Keratinocyte (primary cell): ENCODE results near the gene RPS15A. TPM values are rescaled to one million over a fixed set of nuclear protein-coding genes. Genes with fewer than 3 reads are reported as not detected.
A peak's percentile ranks its signal among the peaks of the same experiment; 100 is the strongest.

Experiments used
- DNase-seq: peaks from one replicate; pipeline ENCODE4 v3.0.0-alpha.2; 2011; ENCODE audit warnings: low read depth, missing footprints, low spot score
- FAIRE-seq: peaks from 2 replicates; lab custom pipeline; 2011; peaks lifted over from hg19 to GRCh38; lab: Jason Lieb, UNC
- H2AFZ ChIP-seq: 2 replicates; pipeline ENCODE4 v1.6.0; 2012; ENCODE audit warnings: low read length, control low read depth, inconsistent platforms; ENCODE audit not compliant: control insufficient read depth
- H3K27ac ChIP-seq: 2 replicates; pipeline ENCODE4 v1.5.1; 2011; ENCODE audit warnings: low read length; ENCODE audit not compliant: control insufficient read depth, insufficient read depth
- H3K27me3 ChIP-seq: 3 replicates; pipeline ENCODE4 v1.6.0; 2011; ENCODE audit warnings: low read length; ENCODE audit not compliant: control insufficient read depth, insufficient read depth; ENCODE audit errors: extremely low read depth
- H3K36me3 ChIP-seq, 2 experiments: 2 replicates in 1 of 2; 3 replicates in 1 of 2; pipeline ENCODE4 v1.5.1; 2011; ENCODE audit warnings: low read length in 2 of 2, mild to moderate bottlenecking in 1 of 2; ENCODE audit not compliant: control insufficient read depth in 2 of 2, insufficient read depth in 2 of 2; ENCODE audit errors: extremely low read depth in 1 of 2
- H3K4me1 ChIP-seq: 3 replicates; pipeline ENCODE4 v1.5.1; 2011; ENCODE audit warnings: low read length; ENCODE audit not compliant: control insufficient read depth, insufficient read depth; ENCODE audit errors: extremely low read depth
- H3K4me2 ChIP-seq: 3 replicates; pipeline ENCODE4 v1.6.0; 2011; ENCODE audit warnings: low read depth, low read length; ENCODE audit not compliant: control insufficient read depth, insufficient read depth; ENCODE audit errors: extremely low read depth
- H3K4me3 ChIP-seq, 3 experiments: fragments of 200-600 bp in 1 of 3; sonication (generic) in 1 of 3; 2 replicates in 2 of 3; 3 replicates in 1 of 3; pipeline ENCODE4 v1.5.1; 2011 to 2016; ENCODE audit warnings: low read length in 3 of 3, mild to moderate bottlenecking in 3 of 3, control low read depth in 2 of 3, inconsistent platforms in 1 of 3, low read depth in 1 of 3, mixed read lengths in 1 of 3, mixed run types in 1 of 3, moderate library complexity in 1 of 3; ENCODE audit not compliant: control insufficient read depth in 2 of 3, insufficient read depth in 2 of 3; ENCODE audit errors: extremely low read depth in 1 of 3
- H3K79me2 ChIP-seq: 2 replicates; pipeline ENCODE4 v1.6.0; 2012; ENCODE audit warnings: low read length; ENCODE audit not compliant: control insufficient read depth, insufficient read depth
- H3K9ac ChIP-seq: 3 replicates; pipeline ENCODE4 v1.6.0; 2011; ENCODE audit warnings: low read length; ENCODE audit not compliant: control insufficient read depth, insufficient read depth; ENCODE audit errors: extremely low read depth
- H3K9me1 ChIP-seq: 3 replicates; pipeline ENCODE4 v1.6.0; 2011; ENCODE audit warnings: low read length; ENCODE audit not compliant: control insufficient read depth, insufficient read depth; ENCODE audit errors: extremely low read depth
- H3K9me3 ChIP-seq: 2 replicates; pipeline ENCODE4 v1.5.1; 2012; ENCODE audit warnings: low read depth, low read length; ENCODE audit not compliant: control insufficient read depth
- H4K20me1 ChIP-seq: 3 replicates; pipeline ENCODE4 v1.6.0; 2011; ENCODE audit warnings: low read length; ENCODE audit not compliant: control insufficient read depth, insufficient read depth; ENCODE audit errors: extremely low read depth
- CTCF ChIP-seq, 3 experiments: IDR thresholded peaks in 1 of 3; conservative IDR thresholded peaks in 1 of 3; optimal IDR thresholded peaks in 1 of 3; 2 replicates in 2 of 3; 3 replicates in 1 of 3; pipeline versions ENCODE3 to v1.5.1; 2011; ENCODE audit warnings: low read length in 3 of 3, mild to moderate bottlenecking in 3 of 3, moderate library complexity in 2 of 3, control low read depth in 1 of 3, inconsistent platforms in 1 of 3; ENCODE audit not compliant: insufficient read depth in 2 of 3; ENCODE audit errors: extremely low read depth in 1 of 3
- EZH2 ChIP-seq: IDR thresholded peaks from one replicate; pipeline ENCODE4 v1.6.1; 2012; ENCODE audit warnings: inconsistent platforms, mild to moderate bottlenecking, low read length, moderate library complexity
- dilution Hi-C: fragments of 300-500 bp; cut with MboI; formaldehyde crosslinking; loops from one replicate; pipeline ENCODE4 v1.7.0; 2020; ENCODE audit warnings: low sequenced_read_pairs; ENCODE audit not compliant: extremely low pct_ligation_motif_present
- polyA minus RNA-seq, 3 experiments: library from RNA; depleted of rRNA, polyadenylated mRNA; stranded (reverse); fragments of >200 nt; gene quantifications; 1 replicate in 1 of 3; 2 replicates in 1 of 3; 3 replicates in 1 of 3; pipeline ENCODE4 v1.2.3, GENCODE V29; 2011
- polyA plus RNA-seq, 5 experiments: library from polyadenylated mRNA; depleted of rRNA in 3 of 5; stranded (reverse) in 3 of 5; stranded (forward) in 1 of 5; unstranded in 1 of 5; fragments of >200 nt; gene quantifications; 1 replicate in 1 of 5; 2 replicates in 3 of 5; 3 replicates in 1 of 5; pipeline versions ENCODE4 v1.2.1 to v1.2.3, GENCODE V29; 2011 to 2012; ENCODE audit warnings: missing spikeins in 2 of 5, low read depth in 1 of 5, low replicate concordance in 1 of 5

The RPS15A gene
- polyA plus RNA-seq (3,562 to 4,116 TPM (median 3,815 TPM) in 3 replicates), polyA minus RNA-seq (556 to 1,508 TPM (median 1,183 TPM) in 3 replicates)
- polyA plus RNA-seq (2011; ENCODE audit: low read depth), result 4,089 TPM
- polyA plus RNA-seq (2011; cell fraction: cytosol; rRNA removed), result 5,005 and 5,368 TPM in 2 replicates
- 944 and 1,245 TPM in 2 replicates for polyA plus RNA-seq (2011; cell fraction: nucleus; rRNA removed)
- 2,773 and 3,893 TPM in 2 replicates for polyA plus RNA-seq (2012; ENCODE audit: low replicate concordance)
- polyA minus RNA-seq (2011; cell fraction: cytosol; rRNA and poly(A)+ RNA removed), result 381 TPM
- polyA minus RNA-seq (2011; cell fraction: nucleus; rRNA and poly(A)+ RNA removed), result 90.8 and 203 TPM in 2 replicates

DNA sequence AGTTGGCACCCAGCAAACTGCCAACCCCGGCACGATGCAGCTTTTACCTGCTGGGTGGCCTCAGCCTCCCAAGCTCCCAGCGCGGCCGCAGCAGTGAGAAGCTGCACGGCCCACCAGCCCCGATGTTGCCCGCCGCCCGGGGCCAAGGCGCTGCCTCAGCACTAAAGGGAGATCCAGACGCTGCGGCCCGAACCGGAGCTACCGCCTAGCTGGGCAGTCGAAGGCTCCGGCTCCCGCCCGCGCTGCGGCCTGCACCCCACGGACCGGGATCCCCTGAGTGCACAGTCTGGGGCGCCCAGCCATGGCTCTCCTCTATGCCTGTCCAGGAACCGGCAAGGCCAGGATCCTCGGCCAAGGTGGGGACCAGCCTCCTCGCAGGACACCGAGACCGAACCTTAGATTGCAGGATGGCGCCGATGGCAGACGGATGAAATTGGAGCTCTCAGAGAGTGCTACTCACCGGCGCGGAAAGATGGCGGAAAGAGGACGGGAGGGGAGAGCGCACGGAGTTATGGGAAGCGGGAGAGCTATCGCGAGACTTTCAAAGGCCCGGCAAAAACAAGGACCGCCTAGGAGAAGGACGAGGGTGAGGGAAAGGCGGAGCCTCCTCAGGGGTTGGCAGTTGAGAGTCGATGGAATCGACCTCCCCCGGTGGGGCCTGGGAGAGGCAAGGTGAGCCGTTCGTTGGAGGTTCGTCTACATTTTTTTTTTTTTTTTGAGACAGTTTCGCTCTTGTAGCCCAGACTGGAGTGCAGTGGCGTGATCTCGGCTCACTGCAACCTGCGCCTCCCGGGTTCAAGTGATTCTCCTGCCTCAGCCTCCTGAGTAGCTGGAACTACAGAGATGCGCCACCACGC, at the start of gene RPS15A:
TSS of gene RPS15A (minus strand) at position 485 of the 857 bp plus-strand sequence. CDS start 1,221 bp downstream, outside the sequence.
- Histone ChIP-seq H3K79me2 (peaks cover 59% of the 10 kb centered on the region), H2AFZ (peak within 1 kb of the TSS; percentile 94), H3K4me1 (peaks cover 30% of the 10 kb centered on the region), H3K4me2 (peak within 1 kb of the TSS; percentile 73), H3K9me1 (peaks cover 5% of the 10 kb centered on the region), H3K4me3 (peak within 1 kb of the TSS; percentile 98 to 99 (median 99)), H4K20me1 (peaks cover 38% of the 10 kb centered on the region), H3K9me3 (no peaks in the 10 kb centered on the region), H3K27ac (peak within 1 kb of the TSS; percentile 95), H3K36me3 (peaks cover 23 to 44% of the 10 kb centered on the region in 2 experiments), H3K27me3 (no peaks in the 10 kb centered on the region), H3K9ac (peak within 1 kb of the TSS; percentile 98)
- DNase-seq (peak; percentile 87), FAIRE-seq (peak; percentile 77)
- dilution Hi-C loops, result no loop called here
- TF ChIP-seq EZH2 (no peak), CTCF (optimal IDR thresholded peaks at IDR 0.05 in 1 of 3, IDR thresholded peaks at IDR 0.05 in 1 of 3, conservative IDR thresholded peaks at IDR 0.05 in 1 of 3; ENCODE audit: extremely low read depth in 1 of 3, insufficient read depth in 2 of 3, low read length in 3 of 3) (no peak)

- Histone ChIP-seq H3K9me3 (no peaks in the 10 kb centered on the region), H2AFZ (no peak overlapping the region), H3K27me3 (no peaks in the 10 kb centered on the region), H3K4me3 (no peak overlapping the region), H4K20me1 (no peaks in the 10 kb centered on the region), H3K79me2 (no peaks in the 10 kb centered on the region), H3K9ac (no peak overlapping the region), H3K9me1 (no peaks in the 10 kb centered on the region), H3K36me3 (peaks cover 29 to 67% of the 10 kb centered on the region in 2 experiments), H3K4me1 (no peaks in the 10 kb centered on the region), H3K4me2 (no peak overlapping the region), H3K27ac (no peak overlapping the region)
- TF ChIP-seq CTCF (optimal IDR thresholded peaks at IDR 0.05 in 1 of 3, IDR thresholded peaks at IDR 0.05 in 1 of 3, conservative IDR thresholded peaks at IDR 0.05 in 1 of 3; ENCODE audit: extremely low read depth in 1 of 3, insufficient read depth in 2 of 3, low read length in 3 of 3) (no peak), EZH2 (no peak)
- FAIRE-seq, result no peak
- DNase-seq, result no peak
- dilution Hi-C loops, result loop anchor here (10.0 kb wide), 1 partner anchor 135 kb away; no protein-coding TSS in a partner anchor
These were observed 49.4 kb upstream of the RPS15A start for GRCh38 chr16:18839555-18839954.
